GM23338 (cell line): ENCODE data around the gene TMEM141. TPM values are rescaled to one million over a fixed set of nuclear protein-coding genes. Genes with fewer than 3 reads are reported as not detected.

Experiments
- ATAC-seq: fragments of 200-7000 bp; cut with Tn5 transposase; 3 replicates; pipeline ENCODE4 v1.9.1; 2020
- DNase-seq: peaks from one replicate; pipeline ENCODE4 v3.0.0-alpha.2; 2015; ENCODE audit warnings: low spot score
- H2AFZ ChIP-seq: fragments of 200-600 bp; sonication (generic); 2 replicates; pipeline ENCODE4 v1.8.0; 2016; ENCODE audit warnings: antibody characterized with exemption, mild to moderate bottlenecking, moderate library complexity
- H3F3A ChIP-seq: fragments of 200-600 bp; sonication (generic); replicated peaks from 2 replicates; pipeline ENCODE4 v1.8.0; 2017; ENCODE audit warnings: antibody characterized with exemption, mixed run types, low read depth
- H3K27ac ChIP-seq: fragments of 200-600 bp; sonication (generic); 2 replicates; pipeline ENCODE4 v1.6.1; 2016; ENCODE audit warnings: low read depth
- H3K27me3 ChIP-seq: fragments of 200-600 bp; sonication (generic); 2 replicates; pipeline ENCODE4 v1.8.0; 2016; ENCODE audit warnings: mild to moderate bottlenecking, mixed run types, moderate library complexity; ENCODE audit not compliant: insufficient read depth
- H3K36me3 ChIP-seq: fragments of 200-600 bp; sonication (generic); 2 replicates; pipeline ENCODE4 v1.8.0; 2016; ENCODE audit warnings: mild to moderate bottlenecking; ENCODE audit not compliant: insufficient read depth
- H3K4me1 ChIP-seq: fragments of 200-600 bp; sonication (generic); 2 replicates; pipeline ENCODE4 v1.8.0; 2016; ENCODE audit warnings: mild to moderate bottlenecking, moderate library complexity; ENCODE audit not compliant: insufficient read depth
- H3K4me2 ChIP-seq: fragments of 200-600 bp; sonication (generic); 2 replicates; pipeline ENCODE4 v1.7.1; 2017; ENCODE audit warnings: mixed run types
- H3K4me3 ChIP-seq: fragments of 200-600 bp; sonication (generic); 2 replicates; pipeline ENCODE4 v1.6.1; 2016; ENCODE audit warnings: mixed run types
- H3K79me2 ChIP-seq: fragments of 200-600 bp; sonication (generic); replicated peaks from 2 replicates; pipeline ENCODE4 v1.8.0; 2017; ENCODE audit warnings: mild to moderate bottlenecking; ENCODE audit not compliant: insufficient read depth
- H3K9me2 ChIP-seq: fragments of 200-600 bp; sonication (generic); 2 replicates; pipeline ENCODE4 v1.8.0; 2017; ENCODE audit not compliant: insufficient read depth
- H4K20me1 ChIP-seq: fragments of 200-600 bp; sonication (generic); replicated peaks from 2 replicates; pipeline ENCODE4 v1.8.0; 2017; ENCODE audit warnings: mild to moderate bottlenecking; ENCODE audit not compliant: insufficient read depth
- H3K27ac Mint-ChIP-seq: 2 replicates; pipeline ENCODE4 v1.8.0; 2020; ENCODE audit warnings: inconsistent platforms, mild to moderate bottlenecking, moderate library complexity, mixed read lengths
- H3K27me3 Mint-ChIP-seq: 3 replicates; pipeline ENCODE4 v1.8.0; 2022; ENCODE audit warnings: low read depth, mild to moderate bottlenecking, moderate library complexity, mixed read lengths, inconsistent platforms; ENCODE audit not compliant: insufficient read depth, poor library complexity
- H3K36me3 Mint-ChIP-seq: 3 replicates; pipeline ENCODE4 v1.8.0; 2021; ENCODE audit warnings: low read depth, mild to moderate bottlenecking, inconsistent platforms, moderate library complexity, mixed read lengths
- H3K4me1 Mint-ChIP-seq: 3 replicates; pipeline ENCODE4 v1.8.0; 2020; ENCODE audit warnings: mild to moderate bottlenecking, inconsistent platforms, mixed read lengths
- H3K4me3 Mint-ChIP-seq: 3 replicates; pipeline ENCODE4 v1.8.0; 2021; ENCODE audit warnings: moderate library complexity, mild to moderate bottlenecking, inconsistent platforms, mixed read lengths
- H3K9me3 Mint-ChIP-seq: 3 replicates; pipeline ENCODE4 v1.8.0; 2020; ENCODE audit warnings: moderate library complexity, mild to moderate bottlenecking, inconsistent platforms, mixed read lengths
- CREB1 ChIP-seq: fragments of 250-450 bp; sonication (Bioruptor Pico); IDR thresholded peaks from 2 replicates; pipeline ENCODE4 v1.5.0; 2020; ENCODE audit warnings: low read depth, mild to moderate bottlenecking, moderate library complexity
- EZH2 ChIP-seq: fragments of 200-600 bp; sonication (generic); IDR thresholded peaks from one replicate; pipeline ENCODE4 v1.8.0; 2017; ENCODE audit warnings: antibody characterized with exemption, mild to moderate bottlenecking, low read depth; ENCODE audit not compliant: unreplicated experiment
- EZH2phosphoT487 ChIP-seq: fragments of 200-600 bp; sonication (generic); IDR thresholded peaks from one replicate; pipeline ENCODE4 v1.8.1; 2018; ENCODE audit warnings: antibody characterized with exemption; ENCODE audit not compliant: unreplicated experiment
- JUNB ChIP-seq: IDR thresholded peaks from one replicate; pipeline ENCODE4 v1.6.1; 2016; ENCODE audit warnings: antibody characterized with exemption; ENCODE audit not compliant: unreplicated experiment
- STAT1 ChIP-seq: IDR thresholded peaks from one replicate; pipeline ENCODE4 v1.6.1; 2016; ENCODE audit warnings: antibody characterized with exemption; ENCODE audit not compliant: unreplicated experiment
- ZNF114 ChIP-seq: fragments of 250-450 bp; sonication (Bioruptor Pico); IDR thresholded peaks from 2 replicates; pipeline ENCODE4 v1.5.0; 2020; ENCODE audit warnings: mild to moderate bottlenecking, moderate library complexity
- polyA plus RNA-seq: library from polyadenylated mRNA; unstranded; fragments of >200 nt; fragmentation: Nextera tagmentation; extraction: Ambion mirVana; gene quantifications from 2 replicates; pipeline ENCODE4 v1.2.1, GENCODE V29; 2016
- total RNA-seq: library from RNA; depleted of rRNA; stranded (reverse); fragments of >200 nt; shearing (Covaris generic); gene quantifications from 2 replicates; pipeline ENCODE4 v1.2.3, GENCODE V29; 2014
- TF ChIP-seq, protein P1 (sequence below): fragments of 250-450 bp; sonication (Bioruptor Pico); IDR thresholded peaks from 2 replicates; pipeline ENCODE4 v1.5.0; 2020; ENCODE audit warnings: mild to moderate bottlenecking, moderate library complexity
- TF ChIP-seq, protein P2 (sequence below), 2 experiments: fragments of 200-600 bp in 1 of 2; sonication (generic) in 1 of 2; conservative IDR thresholded peaks; 2 replicates each; pipeline versions ENCODE4 v1.5.1 to v1.6.1; 2016 to 2017; ENCODE audit warnings: antibody characterized with exemption in 2 of 2, low read depth in 2 of 2, mild to moderate bottlenecking in 2 of 2, moderate library complexity in 1 of 2

Gene TMEM141
- total and polyA plus RNA-seq, 2 experiments from 2014 or later = 71.4 to 90.5 TPM

DNA sequence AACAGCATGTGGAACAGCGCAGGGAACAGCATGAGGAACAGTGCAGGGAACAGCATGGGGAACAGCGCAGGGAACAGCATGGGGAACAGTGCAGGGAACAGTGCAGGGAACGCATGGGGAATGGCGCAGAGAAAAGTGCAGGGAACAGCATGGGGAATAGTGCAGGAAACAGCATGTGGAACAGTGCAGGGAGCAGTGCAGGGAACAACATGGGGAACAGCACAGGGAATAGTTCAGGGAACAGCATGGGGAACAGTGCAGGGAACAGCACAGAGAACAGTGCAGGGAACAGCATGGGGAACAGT is 35.1 kb upstream of the TMEM141 start:
- no peak overlapping the region for H3K27ac Mint-ChIP-seq
- no peaks in the 10 kb centered on the region for H3K36me3 ChIP-seq
- H3K4me1 Mint-ChIP-seq = peaks cover 7% of the 10 kb centered on the region
- no peak overlapping the region for H3K4me2 ChIP-seq
- DNase-seq (no peak), ATAC-seq (no peak)
- H3K27ac ChIP-seq = no peak overlapping the region
- no peaks in the 10 kb centered on the region for H4K20me1 ChIP-seq
- H3K9me2 ChIP-seq = no peaks in the 10 kb centered on the region
- peaks cover 3% of the 10 kb centered on the region; the same call in 2 of the 3 replicates for H3K36me3 Mint-ChIP-seq
- no peaks in the 10 kb centered on the region for H3K27me3 ChIP-seq
- H3K27me3 Mint-ChIP-seq = peaks cover 7% of the 10 kb centered on the region
- no peak overlapping the region for H2AFZ ChIP-seq
- H3K4me3 ChIP-seq = no peak overlapping the region
- no peak for TF ChIP-seq ZNF114 (CRISPR knock-in tag)
- no peaks in the 10 kb centered on the region for H3K79me2 ChIP-seq
- H3K4me3 Mint-ChIP-seq = no peak overlapping the region
- H3K4me1 ChIP-seq = no peaks in the 10 kb centered on the region
- H3F3A ChIP-seq = 0 out of 2 replicates have a peak, but pooled peaks cover 2% of the 10 kb centered on the region
- H3K9me3 Mint-ChIP-seq = peaks cover 28% of the 10 kb centered on the region

DNA sequence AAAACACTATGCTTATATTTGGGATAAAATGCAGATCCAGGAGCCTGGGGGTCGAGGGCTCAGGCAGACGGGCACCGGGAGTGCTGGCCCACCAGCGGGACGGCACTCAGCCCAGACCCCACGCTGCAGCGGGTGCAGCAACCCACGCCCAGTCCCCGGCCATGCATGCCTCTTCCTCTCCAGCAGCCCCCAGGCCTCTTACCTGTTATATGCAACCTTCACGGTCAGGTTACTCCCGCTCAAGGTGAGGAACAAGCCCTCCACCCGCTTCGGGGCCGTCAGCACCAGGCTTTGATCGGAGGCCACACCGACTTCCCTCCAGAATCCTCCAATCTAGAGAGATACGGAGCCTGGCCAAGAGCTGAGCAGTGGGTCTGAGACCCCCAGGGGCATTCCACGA is 34.3 kb upstream of the TMEM141 start:
- H3K4me1 ChIP-seq = no peaks in the 10 kb centered on the region
- Mint-ChIP-seq H3K9me3 (peaks cover 22% of the 10 kb centered on the region), H3K27me3 (peaks cover 7% of the 10 kb centered on the region), H3K4me1 (peaks cover 11% of the 10 kb centered on the region), H3K27ac (no peak overlapping the region), H3K36me3 (peaks cover 3% of the 10 kb centered on the region; the same call in 2 of the 3 replicates), H3K4me3 (no peak overlapping the region)
- ATAC-seq (no peak), DNase-seq (no peak)
- H3K4me3 ChIP-seq = no peak overlapping the region
- no peak overlapping the region for H3K4me2 ChIP-seq
- 0 out of 2 replicates have a peak, but pooled peaks cover 2% of the 10 kb centered on the region for H3F3A ChIP-seq
- H3K27ac ChIP-seq = no peak overlapping the region
- TF ChIP-seq STAT1 (no peak), EZH2phosphoT487 (no peak), ZNF114 (CRISPR knock-in tag) (no peak)
- no peaks in the 10 kb centered on the region for H4K20me1 ChIP-seq
- H3K36me3 ChIP-seq = no peaks in the 10 kb centered on the region
- no peak overlapping the region for H2AFZ ChIP-seq
- no peaks in the 10 kb centered on the region for H3K27me3 ChIP-seq
- H3K79me2 ChIP-seq = no peaks in the 10 kb centered on the region
- no peaks in the 10 kb centered on the region for H3K9me2 ChIP-seq

DNA sequence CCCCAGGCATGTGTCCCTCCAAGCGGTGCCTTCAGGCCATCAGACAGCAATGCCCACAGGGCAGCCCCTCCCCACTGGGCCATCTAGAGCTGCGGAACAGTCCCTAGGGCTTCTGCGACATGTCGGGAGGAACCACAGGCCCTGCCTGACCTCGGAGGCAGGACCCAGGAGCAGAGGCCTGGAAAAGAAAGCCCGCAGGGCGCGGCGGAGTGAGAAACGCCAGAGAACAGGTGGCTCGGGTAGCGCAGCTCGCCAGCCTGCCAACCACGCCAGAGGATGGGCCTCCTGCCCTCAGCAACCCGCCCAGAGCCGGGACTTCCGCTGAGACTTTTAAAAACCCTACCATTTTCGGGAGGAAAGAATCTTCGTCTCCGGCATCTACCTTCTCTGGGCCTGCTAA is 33.8 kb upstream of the TMEM141 start:
- Histone ChIP-seq H3K4me3 (no peak overlapping the region), H3K4me2 (no peak overlapping the region), H3K27ac (no peak overlapping the region), H3F3A (0 out of 2 replicates have a peak, but pooled peaks cover 2% of the 10 kb centered on the region), H2AFZ (no peak overlapping the region), H4K20me1 (no peaks in the 10 kb centered on the region), H3K79me2 (no peaks in the 10 kb centered on the region), H3K9me2 (no peaks in the 10 kb centered on the region), H3K4me1 (no peaks in the 10 kb centered on the region), H3K27me3 (no peaks in the 10 kb centered on the region), H3K36me3 (no peaks in the 10 kb centered on the region)
- Mint-ChIP-seq H3K4me3 (no peak overlapping the region), H3K27me3 (peaks cover 7% of the 10 kb centered on the region), H3K27ac (no peak overlapping the region), H3K9me3 (peaks cover 18% of the 10 kb centered on the region), H3K4me1 (peaks cover 11% of the 10 kb centered on the region), H3K36me3 (peaks cover 2% of the 10 kb centered on the region; the same call in 2 of the 3 replicates)
- no peak for DNase-seq
- ATAC-seq = no peak
- TF ChIP-seq JUNB (no peak), CREB1 (CRISPR knock-in tag) (no peak), STAT1 (no peak), EZH2 (no peak)
- TF ChIP-seq, protein P1, sequence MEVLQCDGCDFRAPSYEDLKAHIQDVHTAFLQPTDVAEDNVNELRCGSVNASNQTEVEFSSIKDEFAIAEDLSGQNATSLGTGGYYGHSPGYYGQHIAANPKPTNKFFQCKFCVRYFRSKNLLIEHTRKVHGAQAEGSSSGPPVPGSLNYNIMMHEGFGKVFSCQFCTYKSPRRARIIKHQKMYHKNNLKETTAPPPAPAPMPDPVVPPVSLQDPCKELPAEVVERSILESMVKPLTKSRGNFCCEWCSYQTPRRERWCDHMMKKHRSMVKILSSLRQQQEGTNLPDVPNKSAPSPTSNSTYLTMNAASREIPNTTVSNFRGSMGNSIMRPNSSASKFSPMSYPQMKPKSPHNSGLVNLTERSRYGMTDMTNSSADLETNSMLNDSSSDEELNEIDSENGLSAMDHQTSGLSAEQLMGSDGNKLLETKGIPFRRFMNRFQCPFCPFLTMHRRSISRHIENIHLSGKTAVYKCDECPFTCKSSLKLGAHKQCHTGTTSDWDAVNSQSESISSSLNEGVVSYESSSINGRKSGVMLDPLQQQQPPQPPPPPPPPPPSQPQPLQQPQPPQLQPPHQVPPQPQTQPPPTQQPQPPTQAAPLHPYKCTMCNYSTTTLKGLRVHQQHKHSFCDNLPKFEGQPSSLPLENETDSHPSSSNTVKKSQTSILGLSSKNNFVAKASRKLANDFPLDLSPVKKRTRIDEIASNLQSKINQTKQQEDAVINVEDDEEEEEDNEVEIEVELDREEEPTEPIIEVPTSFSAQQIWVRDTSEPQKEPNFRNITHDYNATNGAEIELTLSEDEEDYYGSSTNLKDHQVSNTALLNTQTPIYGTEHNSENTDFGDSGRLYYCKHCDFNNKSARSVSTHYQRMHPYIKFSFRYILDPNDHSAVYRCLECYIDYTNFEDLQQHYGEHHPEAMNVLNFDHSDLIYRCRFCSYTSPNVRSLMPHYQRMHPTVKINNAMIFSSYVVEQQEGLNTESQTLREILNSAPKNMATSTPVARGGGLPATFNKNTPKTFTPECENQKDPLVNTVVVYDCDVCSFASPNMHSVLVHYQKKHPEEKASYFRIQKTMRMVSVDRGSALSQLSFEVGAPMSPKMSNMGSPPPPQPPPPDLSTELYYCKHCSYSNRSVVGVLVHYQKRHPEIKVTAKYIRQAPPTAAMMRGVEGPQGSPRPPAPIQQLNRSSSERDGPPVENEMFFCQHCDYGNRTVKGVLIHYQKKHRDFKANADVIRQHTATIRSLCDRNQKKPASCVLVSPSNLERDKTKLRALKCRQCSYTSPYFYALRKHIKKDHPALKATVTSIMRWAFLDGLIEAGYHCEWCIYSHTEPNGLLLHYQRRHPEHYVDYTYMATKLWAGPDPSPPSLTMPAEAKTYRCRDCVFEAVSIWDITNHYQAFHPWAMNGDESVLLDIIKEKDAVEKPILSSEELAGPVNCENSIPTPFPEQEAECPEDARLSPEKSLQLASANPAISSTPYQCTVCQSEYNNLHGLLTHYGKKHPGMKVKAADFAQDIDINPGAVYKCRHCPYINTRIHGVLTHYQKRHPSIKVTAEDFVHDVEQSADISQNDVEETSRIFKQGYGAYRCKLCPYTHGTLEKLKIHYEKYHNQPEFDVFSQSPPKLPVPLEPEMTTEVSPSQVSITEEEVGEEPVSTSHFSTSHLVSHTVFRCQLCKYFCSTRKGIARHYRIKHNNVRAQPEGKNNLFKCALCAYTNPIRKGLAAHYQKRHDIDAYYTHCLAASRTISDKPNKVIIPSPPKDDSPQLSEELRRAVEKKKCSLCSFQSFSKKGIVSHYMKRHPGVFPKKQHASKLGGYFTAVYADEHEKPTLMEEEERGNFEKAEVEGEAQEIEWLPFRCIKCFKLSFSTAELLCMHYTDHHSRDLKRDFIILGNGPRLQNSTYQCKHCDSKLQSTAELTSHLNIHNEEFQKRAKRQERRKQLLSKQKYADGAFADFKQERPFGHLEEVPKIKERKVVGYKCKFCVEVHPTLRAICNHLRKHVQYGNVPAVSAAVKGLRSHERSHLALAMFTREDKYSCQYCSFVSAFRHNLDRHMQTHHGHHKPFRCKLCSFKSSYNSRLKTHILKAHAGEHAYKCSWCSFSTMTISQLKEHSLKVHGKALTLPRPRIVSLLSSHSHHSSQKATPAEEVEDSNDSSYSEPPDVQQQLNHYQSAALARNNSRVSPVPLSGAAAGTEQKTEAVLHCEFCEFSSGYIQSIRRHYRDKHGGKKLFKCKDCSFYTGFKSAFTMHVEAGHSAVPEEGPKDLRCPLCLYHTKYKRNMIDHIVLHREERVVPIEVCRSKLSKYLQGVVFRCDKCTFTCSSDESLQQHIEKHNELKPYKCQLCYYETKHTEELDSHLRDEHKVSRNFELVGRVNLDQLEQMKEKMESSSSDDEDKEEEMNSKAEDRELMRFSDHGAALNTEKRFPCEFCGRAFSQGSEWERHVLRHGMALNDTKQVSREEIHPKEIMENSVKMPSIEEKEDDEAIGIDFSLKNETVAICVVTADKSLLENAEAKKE = no peak
- TF ChIP-seq, protein P2, sequence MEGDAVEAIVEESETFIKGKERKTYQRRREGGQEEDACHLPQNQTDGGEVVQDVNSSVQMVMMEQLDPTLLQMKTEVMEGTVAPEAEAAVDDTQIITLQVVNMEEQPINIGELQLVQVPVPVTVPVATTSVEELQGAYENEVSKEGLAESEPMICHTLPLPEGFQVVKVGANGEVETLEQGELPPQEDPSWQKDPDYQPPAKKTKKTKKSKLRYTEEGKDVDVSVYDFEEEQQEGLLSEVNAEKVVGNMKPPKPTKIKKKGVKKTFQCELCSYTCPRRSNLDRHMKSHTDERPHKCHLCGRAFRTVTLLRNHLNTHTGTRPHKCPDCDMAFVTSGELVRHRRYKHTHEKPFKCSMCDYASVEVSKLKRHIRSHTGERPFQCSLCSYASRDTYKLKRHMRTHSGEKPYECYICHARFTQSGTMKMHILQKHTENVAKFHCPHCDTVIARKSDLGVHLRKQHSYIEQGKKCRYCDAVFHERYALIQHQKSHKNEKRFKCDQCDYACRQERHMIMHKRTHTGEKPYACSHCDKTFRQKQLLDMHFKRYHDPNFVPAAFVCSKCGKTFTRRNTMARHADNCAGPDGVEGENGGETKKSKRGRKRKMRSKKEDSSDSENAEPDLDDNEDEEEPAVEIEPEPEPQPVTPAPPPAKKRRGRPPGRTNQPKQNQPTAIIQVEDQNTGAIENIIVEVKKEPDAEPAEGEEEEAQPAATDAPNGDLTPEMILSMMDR (conservative IDR thresholded peaks at IDR 0.05; ENCODE audit: low read depth in 2 of 2) = no peak
